ENCODE data around the gene GARNL3. TPM values are rescaled to one million over a fixed set of nuclear protein-coding genes. Genes with fewer than 3 reads are reported as not detected.

Gene GARNL3
- total RNA-seq, 4 donors from 2014 or later, result 28.4 to 59.7 (median 39.1) TPM

DNA sequence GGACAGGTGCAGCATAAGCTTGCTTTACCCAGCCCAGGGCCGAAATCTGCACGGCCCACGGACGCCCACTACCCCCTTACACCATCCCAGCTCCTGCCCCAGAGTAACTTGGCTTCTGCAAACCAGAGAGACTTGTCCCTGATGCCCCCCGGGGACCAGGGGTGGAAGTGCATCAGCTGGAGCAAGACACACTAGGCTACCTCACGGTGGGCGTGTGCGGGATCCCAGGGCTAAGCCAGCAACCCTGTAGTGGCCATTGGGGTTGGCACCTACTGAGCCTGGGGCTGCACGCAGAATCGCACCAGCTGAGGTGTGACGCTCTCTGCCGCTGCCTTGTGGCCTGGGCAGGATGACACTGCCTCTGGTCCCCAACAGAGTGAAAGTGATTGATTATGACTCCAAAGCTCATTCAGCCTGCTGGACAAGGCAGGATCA, 153.5 kb downstream of the GARNL3 start:
- H3K4me1 ChIP-seq, result peaks cover 0 to 35% (median 10%) of the 10 kb centered on the region in 4 donors
- no peaks in the 10 kb centered on the region for H3K27me3 ChIP-seq
- DNase-seq (ENCODE audit: low spot score in 2 of 2), result no peak
- 52 to 55% methylated on average over 10 of the region's 12 CpGs for WGBS, 2 donors
- peaks cover 0 to 3% (median 0%) of the 10 kb centered on the region in 3 donors for H3K36me3 ChIP-seq
- TF ChIP-seq POLR2A (IDR thresholded peaks at IDR 0.05) (no peak), EP300 (IDR thresholded peaks at IDR 0.05) (no peak)
- TF ChIP-seq, protein P1, sequence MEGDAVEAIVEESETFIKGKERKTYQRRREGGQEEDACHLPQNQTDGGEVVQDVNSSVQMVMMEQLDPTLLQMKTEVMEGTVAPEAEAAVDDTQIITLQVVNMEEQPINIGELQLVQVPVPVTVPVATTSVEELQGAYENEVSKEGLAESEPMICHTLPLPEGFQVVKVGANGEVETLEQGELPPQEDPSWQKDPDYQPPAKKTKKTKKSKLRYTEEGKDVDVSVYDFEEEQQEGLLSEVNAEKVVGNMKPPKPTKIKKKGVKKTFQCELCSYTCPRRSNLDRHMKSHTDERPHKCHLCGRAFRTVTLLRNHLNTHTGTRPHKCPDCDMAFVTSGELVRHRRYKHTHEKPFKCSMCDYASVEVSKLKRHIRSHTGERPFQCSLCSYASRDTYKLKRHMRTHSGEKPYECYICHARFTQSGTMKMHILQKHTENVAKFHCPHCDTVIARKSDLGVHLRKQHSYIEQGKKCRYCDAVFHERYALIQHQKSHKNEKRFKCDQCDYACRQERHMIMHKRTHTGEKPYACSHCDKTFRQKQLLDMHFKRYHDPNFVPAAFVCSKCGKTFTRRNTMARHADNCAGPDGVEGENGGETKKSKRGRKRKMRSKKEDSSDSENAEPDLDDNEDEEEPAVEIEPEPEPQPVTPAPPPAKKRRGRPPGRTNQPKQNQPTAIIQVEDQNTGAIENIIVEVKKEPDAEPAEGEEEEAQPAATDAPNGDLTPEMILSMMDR (IDR thresholded peaks at IDR 0.05), result no peak
- H3K9me3 ChIP-seq, result no peaks in the 10 kb centered on the region
- H3K4me3 ChIP-seq, result no peak overlapping the region
- H3K27ac ChIP-seq, result no peak overlapping the region

DNA sequence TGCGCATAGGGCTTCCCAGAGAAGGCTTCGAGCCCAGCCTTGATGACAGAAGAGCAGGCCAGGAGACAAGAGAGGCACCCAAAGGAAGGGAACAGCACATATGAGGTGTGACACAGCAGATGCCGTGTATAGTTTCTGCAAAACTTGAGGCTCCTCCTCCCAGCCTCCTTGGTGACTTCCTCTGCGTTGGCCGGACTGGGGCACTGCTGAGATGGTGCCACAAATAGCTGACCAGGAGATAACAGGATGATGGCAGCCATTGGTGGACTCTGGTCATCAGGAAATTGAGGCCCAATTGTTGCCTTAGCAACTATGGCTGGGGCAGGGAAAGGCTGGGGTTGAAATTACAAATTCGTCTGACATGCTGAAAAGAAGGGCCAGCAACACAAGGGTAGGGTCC, 154.8 kb downstream of the GARNL3 start:
- 73 to 78% methylated on average over 6 of the region's 6 CpGs for WGBS, 2 donors
- peaks cover 0 to 3% (median 0%) of the 10 kb centered on the region in 3 donors for H3K36me3 ChIP-seq
- no peaks in the 10 kb centered on the region for H3K27me3 ChIP-seq
- H3K27ac ChIP-seq, result no peak overlapping the region
- no peak for DNase-seq (ENCODE audit: low spot score in 2 of 2)
- no peak overlapping the region for H3K4me3 ChIP-seq
- no peaks in the 10 kb centered on the region for H3K9me3 ChIP-seq
- H3K4me1 ChIP-seq, result peaks cover 0 to 39% (median 15%) of the 10 kb centered on the region in 4 donors
- TF ChIP-seq EP300 (IDR thresholded peaks at IDR 0.05) (no peak), POLR2A (IDR thresholded peaks at IDR 0.05) (no peak)
- TF ChIP-seq, protein P1 (IDR thresholded peaks at IDR 0.05), result no peak

- no peak overlapping the region for H3K4me3 ChIP-seq
- no peaks in the 10 kb centered on the region for H3K9me3 ChIP-seq
- TF ChIP-seq POLR2A (IDR thresholded peaks at IDR 0.05) (no peak), EP300 (IDR thresholded peaks at IDR 0.05) (no peak)
- TF ChIP-seq, protein P1 (IDR thresholded peaks at IDR 0.05), result no peak
- H3K4me1 ChIP-seq, result peaks cover 0 to 53% (median 23%) of the 10 kb centered on the region in 4 donors
- H3K27me3 ChIP-seq, result no peaks in the 10 kb centered on the region
- no peak for DNase-seq (ENCODE audit: low spot score in 2 of 2)
- WGBS, 2 donors, result 83 to 85% methylated on average over 7 of the region's 7 CpGs
- H3K36me3 ChIP-seq, result peaks cover 0 to 3% (median 0%) of the 10 kb centered on the region in 3 donors
- no peak overlapping the region for H3K27ac ChIP-seq
Observed at GRCh38 chr9:127421057-127421456, 156.5 kb downstream of the GARNL3 start.

DNA sequence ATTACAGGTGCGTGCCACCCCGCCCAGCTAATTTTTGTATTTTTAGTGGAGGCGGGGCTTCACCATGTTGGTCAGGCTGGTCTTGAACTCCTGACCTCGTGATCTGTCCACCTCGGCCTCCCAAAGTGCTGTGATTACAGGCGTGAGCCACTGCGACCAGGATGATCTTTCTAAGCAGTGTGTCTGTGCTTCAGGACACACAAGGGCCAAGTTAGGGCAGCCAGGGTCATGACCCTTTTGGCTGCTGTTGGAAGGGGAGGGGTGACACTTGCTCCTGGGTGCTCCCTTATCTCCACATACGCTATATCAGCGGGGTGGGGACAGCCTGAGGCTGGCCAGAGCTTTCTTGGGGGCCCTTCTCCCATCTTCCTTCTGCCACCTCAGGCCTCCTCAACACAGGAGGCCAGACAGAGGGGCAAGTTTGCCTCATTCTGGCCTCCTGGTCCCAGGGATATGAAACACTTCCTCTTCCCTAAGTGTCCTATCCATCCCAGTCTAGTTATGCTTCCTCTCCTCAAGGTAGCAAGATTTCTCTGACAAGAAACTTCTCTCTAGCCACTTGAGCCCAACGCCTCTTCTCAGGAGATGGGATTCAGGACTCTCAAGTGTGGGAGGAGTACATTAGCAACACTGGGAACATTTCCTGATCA, 157.7 kb downstream of the GARNL3 start:
- 83 to 85% methylated on average over 10 of the region's 10 CpGs for WGBS, 2 donors
- peaks cover 0 to 10% (median 0%) of the 10 kb centered on the region in 3 donors for H3K36me3 ChIP-seq
- H3K4me3 ChIP-seq, result peak overlapping the region in 1 of 4 donors; percentile 67
- TF ChIP-seq EP300 (IDR thresholded peaks at IDR 0.05) (no peak), POLR2A (IDR thresholded peaks at IDR 0.05) (no peak)
- TF ChIP-seq, protein P1 (IDR thresholded peaks at IDR 0.05), result no peak
- no peaks in the 10 kb centered on the region for H3K27me3 ChIP-seq
- no peak for DNase-seq (ENCODE audit: low spot score in 2 of 2)
- H3K27ac ChIP-seq, result peak overlapping the region in 2 of 4 donors; percentile 24 to 87
- no peaks in the 10 kb centered on the region for H3K9me3 ChIP-seq
- peaks cover 0 to 55% (median 23%) of the 10 kb centered on the region in 4 donors for H3K4me1 ChIP-seq

GRCh38 chr9:127422787-127423186, 158.2 kb downstream of the GARNL3 start:
- DNase-seq (ENCODE audit: low spot score in 2 of 2), result no peak
- H3K36me3 ChIP-seq, result peaks cover 0 to 13% (median 0%) of the 10 kb centered on the region in 3 donors
- H3K27me3 ChIP-seq, result no peaks in the 10 kb centered on the region
- peak overlapping the region in 2 of 4 donors; percentile 67 to 75 for H3K4me3 ChIP-seq
- peak overlapping the region in 3 of 4 donors; percentile 80 to 93 (median 87) for H3K27ac ChIP-seq
- no peaks in the 10 kb centered on the region for H3K9me3 ChIP-seq
- H3K4me1 ChIP-seq, result peaks cover 0 to 52% (median 23%) of the 10 kb centered on the region in 4 donors
- TF ChIP-seq EP300 (IDR thresholded peaks at IDR 0.05) (no peak), POLR2A (IDR thresholded peaks at IDR 0.05) (no peak)
- TF ChIP-seq, protein P1 (IDR thresholded peaks at IDR 0.05), result no peak
- WGBS, 2 donors, result 53 to 59% methylated on average over 6 of the region's 6 CpGs
